GM18870 (cell line): Measurements from ENCODE around the gene LLCFC1.

Experiments
- ATAC-seq: cut with Tn5 transposase; IDR thresholded peaks from one replicate; pipeline ENCODE4 v1.9.1; 2021; ENCODE audit warnings: moderate library complexity; ENCODE audit not compliant: unreplicated experiment

Gene LLCFC1

GRCh38 chr7:142983825-142984224, 44.5 kb downstream of the LLCFC1 start:
- no peak for ATAC-seq

GRCh38 chr7:142984297-142984696, 45.0 kb downstream of the LLCFC1 start:
- ATAC-seq: no peak
